Fibroblast of skin of back (primary cell): ENCODE data around the gene SMC1B.
"Not testable (repeated sequence)": the region's sequence is repeated elsewhere in the genome, so short reads cannot be mapped to it uniquely, and the experiment has no call there.

ENCODE experiments used
- DNase-seq: peaks from one replicate; pipeline ENCODE4 v3.0.0-alpha.2; 2013

Gene SMC1B

DNA sequence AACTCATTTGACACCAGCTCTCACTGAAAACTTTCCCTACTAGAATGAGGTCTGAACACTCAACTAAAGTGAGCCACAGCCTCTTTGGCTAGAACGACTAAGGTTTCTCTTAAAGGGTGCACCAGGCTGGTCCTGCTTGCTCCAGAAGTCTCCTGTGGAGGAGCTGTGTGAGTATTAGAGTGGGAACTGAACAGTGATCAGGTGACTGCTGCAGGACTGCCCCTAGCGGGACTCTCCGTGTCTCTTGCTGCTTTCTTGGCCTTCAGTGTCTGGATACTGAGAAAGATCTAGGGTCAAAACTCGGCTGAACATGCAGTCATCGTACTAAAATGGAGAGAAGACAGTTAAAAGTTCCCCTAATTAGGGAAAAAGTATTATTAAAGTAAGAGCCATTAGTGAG is 69.1 kb downstream of the SMC1B start:
- peak; percentile 4 for DNase-seq

DNA sequence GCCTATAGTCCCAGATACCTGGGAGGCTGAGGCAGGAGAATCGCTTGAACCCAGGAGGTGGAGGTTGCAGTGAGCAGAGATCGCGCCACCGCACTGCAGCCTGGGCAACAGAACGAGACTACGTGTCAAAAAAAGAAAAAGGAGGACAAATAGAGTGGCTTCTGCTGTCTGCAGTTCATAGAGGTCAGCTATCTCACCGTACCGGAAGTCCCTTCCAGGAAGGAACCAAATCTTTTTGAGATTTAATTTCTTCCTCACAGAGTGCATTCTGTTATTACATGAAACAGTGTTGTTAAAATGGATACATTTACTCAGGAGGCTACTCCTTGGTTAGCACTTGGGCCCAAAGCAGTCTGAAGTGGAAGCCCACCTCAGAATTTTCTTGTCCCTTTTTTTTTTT is 70.3 kb downstream of the SMC1B start:
- DNase-seq: no peak

DNA sequence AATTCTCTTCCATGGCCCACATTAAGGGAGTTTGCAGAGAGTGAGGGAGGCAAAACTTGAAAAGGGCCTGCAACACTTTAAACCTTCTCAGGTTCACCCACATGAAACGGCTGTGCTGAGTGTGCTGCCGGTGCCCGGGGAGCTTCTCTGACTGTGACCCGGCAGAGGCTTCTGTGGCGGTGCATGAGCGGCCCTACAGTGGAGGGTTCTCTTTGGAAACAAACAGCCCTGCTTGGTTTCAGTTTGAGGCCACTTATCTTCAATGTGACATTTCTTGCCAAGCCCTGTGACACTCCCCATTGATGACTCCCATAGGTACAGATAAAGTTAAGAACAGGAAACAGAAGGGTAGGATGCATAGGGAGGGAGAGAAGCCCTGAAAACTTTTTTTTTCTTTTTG is 71.9 kb downstream of the SMC1B start:
- no peak for DNase-seq

DNA sequence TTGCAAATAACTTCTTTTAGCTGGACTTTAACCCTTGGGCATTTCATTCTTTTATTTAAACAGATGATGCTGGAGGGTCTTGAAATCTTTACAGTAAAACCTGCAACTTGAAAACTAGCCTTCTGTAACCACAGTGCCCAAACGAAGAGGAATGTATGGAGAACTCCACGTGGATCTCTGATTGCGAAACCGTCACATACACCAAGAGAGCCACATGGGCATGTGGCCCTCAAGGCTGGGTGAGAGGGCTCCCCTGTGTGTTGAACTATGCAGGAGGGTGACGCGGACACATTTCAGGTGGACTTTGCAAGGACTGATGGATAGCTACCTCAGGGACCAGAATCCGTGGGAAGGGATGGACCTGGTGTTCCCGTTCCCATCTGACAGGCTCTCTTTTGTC is 73.1 kb downstream of the SMC1B start:
- no peak for DNase-seq

DNA sequence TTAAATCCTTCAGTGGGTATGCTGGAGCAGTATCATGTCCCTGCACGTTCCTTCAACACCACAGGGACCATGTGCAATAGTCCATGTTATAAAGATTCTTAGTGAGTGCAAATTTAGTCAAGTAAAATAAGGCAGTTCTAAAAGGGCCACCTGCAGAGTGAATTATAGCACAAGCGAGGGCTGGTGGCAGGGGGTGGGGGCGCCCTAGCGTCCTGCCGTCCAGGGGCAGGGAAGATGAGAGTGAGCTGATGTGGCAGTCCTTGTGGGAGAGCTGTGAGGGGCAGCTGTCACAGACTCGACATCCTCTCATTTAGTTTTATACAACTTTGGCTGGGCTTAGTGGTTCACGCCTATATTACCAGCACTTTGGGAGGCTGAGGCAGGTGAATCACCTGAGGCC is 74.6 kb downstream of the SMC1B start:
- DNase-seq: no peak

DNA sequence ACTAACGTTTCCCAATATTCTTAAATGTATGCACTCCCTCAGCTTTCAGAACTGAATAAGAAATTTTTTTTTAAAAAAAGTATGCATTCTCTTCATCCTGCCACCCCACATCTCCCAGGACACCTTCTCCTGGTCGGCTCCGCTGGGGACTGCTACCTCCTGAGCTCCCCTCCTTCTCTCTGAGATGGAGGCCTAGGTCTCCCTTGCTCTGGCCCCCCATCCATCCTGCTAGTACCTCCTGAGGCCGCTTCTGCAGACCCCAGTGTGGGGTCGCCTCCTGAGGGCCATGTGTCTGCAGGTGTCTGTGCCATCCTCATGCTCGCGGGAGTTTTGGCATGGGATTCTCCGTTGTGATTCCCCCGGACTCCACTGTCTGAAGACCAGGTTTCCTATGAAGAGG is 75.9 kb downstream of the SMC1B start:
- DNase-seq: no peak

DNA sequence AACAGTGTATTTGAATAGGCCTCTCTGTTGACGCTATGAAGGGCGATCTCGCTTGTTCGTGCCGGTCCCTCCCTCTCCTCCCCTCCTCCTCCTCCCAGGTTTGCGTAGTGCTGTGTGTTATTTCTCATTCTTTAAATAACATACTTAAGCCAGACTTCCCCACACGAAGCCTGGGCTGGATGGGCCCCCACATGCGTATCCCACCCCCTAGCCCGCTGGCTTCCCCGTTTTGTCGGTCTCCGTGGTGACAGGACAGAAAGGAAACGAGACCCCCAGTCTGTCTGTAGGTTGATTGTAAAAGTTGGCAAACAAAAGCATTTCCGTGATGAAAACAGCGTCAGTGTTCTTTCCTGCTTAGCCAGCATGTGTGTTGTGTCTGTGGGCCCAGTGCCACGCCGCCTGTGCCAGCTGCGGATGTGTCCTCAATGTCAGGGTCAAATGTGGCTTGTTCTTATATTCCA is 76.4 kb downstream of the SMC1B start:
- peak; percentile 19 for DNase-seq

DNA sequence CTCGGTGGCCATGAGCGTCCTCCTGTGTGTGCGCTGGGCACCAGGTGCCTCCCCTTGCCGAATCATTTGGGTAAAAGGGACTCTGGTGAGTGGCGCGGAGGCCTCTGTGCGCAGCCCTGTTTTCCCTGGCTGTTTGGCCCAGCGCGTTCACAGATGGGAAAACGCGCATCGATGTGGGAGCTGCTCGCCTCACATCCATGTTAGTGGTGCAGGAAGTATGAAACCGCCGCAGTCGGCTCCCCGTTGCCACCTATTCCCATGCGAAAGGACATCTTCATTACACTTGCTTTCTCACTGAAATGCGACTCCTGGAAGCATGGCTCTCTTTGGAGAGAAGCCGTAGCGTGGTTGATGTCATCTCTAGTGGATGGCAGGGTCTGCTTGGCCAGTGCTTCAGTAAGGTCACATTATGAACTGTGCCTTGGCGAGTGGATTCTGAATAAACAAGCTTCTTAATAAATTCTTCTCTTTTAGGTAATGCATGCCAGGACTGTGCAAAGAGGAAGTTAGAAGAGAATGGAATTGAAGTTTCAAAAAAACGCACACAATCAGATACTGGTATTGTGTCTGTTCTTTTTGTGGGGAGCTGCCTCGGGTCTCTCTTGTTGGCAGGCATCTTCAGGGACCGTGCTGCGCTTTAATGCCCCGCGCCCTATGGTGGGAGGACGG is 77.4 kb downstream of the SMC1B start:
- no peak for DNase-seq

DNA sequence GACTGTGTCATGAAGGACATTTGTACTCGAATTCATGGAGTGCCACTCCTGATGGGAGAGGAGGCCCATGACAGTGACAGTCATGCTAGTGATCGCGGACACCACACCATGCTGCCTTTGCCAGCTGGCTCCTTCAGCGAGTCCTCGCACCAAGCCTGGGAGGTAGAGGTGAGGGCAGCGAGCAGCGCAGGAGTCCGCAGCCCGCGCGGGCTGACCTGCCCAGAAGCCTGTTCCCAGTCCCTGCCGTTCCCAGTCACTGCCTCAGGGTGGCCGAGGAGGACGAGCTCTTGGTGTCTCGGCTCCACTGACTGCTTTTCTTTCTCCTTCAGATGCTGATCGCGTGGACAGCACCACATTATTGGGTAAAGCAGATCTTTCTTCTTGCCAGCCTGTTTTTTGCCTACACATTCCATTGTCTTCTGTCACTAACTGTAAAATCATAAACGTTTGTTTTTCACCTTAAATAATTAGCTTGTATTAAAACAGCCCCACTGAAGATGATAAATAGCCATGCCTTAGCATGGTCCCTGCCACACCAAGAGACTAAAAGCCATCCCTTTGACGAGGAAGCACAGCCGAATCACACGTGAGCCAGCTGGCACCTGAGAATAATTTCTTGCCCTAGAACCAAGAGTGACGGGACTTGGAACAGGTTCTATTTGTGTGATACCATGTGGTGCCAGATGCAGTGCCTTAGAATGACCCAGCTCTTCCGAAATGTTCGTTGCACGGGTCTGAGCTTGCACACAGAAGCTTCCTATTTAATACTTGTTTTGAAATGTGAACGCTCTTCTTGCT is 78.2 kb downstream of the SMC1B start:
- peak; percentile 8 for DNase-seq

DNA sequence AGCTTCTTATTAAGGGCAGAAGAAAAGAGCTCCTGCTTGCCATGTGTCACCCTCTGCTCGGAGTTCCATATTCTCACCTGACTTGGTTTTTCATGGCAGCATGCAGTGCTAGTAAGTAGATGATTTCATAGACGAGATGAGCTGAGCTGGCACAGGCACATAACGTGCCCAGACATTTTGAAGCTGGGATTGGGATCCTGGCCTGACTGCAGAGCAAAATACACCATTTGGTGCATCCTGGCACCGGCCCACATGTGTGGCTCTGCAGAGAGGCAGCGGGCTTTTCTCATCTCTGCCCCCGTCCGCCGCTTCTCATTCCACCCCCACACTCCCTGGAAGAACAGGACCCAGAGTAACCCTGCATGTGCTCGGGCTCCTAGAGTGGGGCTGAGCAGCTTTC is 78.9 kb downstream of the SMC1B start:
- DNase-seq: no peak

DNA sequence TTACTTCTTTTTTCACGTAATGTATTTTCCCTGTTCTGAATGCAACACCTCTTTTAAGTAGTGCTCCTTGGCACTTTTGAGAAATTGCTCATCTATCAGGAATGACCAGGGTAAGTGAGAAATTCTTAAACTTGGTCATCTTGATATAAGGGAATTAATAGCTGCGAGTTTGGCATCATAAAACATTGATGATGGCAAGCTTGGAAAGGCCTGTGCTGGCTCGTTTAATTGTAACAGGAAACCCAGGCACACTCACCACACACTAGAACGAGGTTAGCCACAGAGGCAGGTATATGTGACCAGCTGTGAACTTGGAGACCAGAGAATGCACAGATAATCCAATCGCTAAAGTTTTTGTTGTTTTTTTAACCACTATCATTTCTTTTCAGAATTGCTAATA is 79.3 kb downstream of the SMC1B start:
- DNase-seq: no peak

DNA sequence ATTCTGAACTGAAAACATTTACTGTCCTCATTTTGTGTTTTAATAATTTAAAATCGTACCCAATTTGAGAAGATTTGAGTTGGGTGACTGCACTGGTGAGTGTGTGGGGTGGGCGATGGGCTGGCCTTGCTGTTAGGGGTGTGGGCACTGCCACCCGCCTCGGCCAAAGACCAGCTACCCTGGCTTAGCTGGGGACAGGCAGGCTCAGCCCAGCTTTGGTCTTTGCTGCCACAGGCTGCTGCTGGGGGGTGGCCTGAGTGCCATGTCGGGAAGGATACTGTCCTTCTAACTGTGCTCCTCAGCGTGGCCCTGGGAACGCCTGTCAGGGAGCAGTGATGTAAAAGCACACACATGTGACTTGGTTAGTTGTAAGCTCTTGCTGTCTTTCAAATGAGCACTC is 81.4 kb downstream of the SMC1B start:
- DNase-seq: no peak

DNA sequence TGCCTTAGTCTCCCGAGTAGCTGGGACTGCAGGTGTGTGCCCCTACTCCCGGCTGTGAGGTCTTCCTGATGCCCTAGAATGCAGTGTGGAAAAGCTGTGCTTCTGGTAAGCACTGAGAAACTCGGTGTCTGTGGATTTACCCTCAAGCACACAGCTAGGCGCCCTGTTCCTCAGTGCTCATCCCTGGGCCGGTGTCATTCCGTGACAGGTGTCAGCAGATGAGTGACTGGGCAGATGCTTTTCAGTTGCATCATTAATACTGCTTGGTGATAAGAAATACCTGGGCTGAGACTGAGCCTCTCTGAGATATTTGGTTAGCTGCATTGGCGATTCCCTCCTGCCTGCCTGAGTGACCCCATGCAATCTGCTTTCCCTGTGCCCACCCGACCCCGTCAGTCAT is 81.9 kb downstream of the SMC1B start:
- no peak for DNase-seq

DNA sequence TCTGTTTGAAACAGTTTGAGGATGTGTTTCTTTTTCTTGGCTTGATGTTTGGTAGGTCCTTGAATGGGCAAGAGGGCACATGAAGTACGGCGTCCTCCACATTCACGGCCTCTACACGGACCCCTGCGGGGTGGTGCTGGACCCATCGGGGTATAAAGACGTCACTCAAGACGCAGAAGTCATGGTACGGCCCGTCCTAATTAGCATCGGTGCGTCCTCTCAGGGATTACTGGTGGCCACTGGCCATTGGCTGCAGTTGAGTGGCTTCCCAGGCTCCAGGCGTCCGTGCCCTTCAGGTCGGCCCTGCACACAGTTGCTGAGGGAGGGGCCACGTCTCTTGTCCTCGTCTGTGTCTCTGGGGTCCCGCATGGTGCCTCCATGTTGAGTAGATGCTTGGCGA is 82.9 kb downstream of the SMC1B start:
- no peak for DNase-seq

DNA sequence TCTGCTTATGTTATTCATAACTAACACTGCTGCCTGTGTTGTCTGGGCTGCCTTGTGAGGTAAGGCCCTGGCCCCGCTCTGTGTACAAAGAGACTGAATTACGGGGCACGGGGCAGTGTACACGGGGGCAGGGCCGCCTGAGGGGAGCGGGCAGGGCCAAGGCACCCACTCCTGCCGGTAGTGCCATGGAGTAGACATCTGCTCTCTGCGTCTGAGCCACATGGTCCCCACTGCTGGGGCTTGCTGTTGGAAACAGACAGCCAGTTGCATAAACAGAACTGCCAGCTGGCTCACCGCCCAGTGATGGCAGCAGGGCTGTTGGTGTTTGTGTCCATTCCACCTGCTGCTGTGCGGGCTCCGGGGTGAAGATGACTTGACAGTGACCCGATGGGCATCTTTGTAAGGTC is 83.9 kb downstream of the SMC1B start:
- DNase-seq: no peak

DNA sequence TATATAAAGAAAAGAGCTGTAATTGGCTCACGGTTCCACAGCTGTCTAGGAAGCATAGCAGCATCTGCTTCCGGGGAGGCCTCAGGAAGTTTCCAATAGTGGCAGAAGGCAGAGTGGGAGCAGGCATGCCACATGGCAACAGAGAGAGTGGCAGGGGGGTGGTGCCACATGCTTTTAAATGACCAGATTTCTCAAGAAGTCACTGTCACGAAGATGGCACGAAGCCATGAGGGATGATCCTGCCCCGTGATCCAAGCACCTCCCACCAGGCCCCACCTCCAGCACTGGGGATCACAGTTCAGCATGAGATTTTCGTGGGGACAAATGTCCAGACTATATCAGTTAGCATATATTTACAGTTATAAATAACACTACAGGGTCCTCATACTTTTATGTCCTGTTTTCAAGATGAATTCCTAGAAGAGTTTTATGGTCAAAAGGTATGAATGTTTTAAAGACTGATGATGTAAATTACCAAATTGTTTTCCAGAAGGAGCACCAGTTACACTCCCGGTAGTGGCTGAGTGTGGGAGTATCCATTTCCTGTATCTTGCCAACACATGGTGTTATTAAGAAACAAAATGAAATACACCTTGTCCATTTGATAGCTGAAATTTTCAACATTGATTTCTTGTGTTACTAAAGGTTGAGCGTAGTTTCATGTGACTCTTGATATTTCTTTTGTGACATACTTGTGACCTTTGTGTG is 84.4 kb downstream of the SMC1B start:
- DNase-seq: peak; percentile 36

DNA sequence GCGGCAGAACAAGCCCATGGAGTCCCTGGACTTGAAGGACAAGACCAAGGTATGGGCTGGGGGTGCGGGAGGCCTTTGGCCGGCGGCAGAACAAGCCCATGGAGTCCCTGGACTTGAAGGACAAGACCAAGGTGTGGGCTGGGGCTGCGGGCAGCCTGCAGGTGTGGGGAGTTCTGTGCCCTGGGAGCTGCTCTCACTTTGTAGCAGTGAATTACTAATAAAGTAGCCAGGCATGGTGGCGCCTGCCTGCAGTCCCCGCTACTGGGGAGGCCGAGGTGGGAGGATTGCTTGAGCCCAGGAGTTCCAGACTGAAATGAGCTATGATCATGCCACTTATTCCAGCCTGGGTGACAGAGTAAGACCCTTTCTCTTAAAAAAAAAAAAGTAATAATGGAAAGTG is 85.1 kb downstream of the SMC1B start:
- DNase-seq: not testable (repeated sequence)

DNA sequence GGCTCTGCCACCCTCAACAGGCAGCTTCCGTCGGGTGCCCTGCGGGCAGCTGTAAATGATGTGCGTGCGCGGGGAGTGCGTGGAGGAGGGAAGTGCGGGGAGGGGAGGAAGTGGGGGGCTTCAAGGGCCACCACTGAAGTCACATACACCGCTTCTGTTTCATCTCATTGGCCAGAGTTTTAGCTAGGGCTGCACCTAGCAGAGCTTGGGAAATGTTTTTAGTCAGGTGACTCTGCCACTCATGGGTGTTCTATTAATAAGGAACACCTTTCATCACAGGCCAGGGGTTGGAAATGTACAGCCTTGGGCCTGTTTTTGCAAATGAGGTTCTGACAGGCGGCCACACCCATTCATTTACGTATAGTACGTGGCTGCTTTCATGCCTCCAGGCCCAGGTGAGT is 89.1 kb downstream of the SMC1B start:
- no peak for DNase-seq

DNA sequence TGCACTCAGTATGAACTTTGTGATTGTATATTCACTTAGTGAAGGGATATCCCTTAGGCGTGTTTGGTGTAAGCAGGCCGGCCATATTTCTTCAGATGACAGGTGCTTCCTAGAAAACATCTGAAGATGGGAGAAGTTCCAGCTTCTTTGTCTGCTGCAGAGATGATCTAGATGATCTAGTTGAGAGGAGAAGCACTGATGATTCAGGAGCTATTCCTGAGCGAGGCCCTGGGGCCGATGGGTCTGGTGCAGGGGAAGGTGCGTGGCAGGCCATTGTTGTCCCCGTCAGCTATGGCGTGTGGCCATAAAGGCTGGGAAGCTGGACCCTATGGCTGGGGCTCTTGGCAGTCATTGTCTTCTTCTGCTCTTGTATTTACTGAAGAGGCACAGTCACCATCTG is 89.7 kb downstream of the SMC1B start:
- no peak for DNase-seq

DNA sequence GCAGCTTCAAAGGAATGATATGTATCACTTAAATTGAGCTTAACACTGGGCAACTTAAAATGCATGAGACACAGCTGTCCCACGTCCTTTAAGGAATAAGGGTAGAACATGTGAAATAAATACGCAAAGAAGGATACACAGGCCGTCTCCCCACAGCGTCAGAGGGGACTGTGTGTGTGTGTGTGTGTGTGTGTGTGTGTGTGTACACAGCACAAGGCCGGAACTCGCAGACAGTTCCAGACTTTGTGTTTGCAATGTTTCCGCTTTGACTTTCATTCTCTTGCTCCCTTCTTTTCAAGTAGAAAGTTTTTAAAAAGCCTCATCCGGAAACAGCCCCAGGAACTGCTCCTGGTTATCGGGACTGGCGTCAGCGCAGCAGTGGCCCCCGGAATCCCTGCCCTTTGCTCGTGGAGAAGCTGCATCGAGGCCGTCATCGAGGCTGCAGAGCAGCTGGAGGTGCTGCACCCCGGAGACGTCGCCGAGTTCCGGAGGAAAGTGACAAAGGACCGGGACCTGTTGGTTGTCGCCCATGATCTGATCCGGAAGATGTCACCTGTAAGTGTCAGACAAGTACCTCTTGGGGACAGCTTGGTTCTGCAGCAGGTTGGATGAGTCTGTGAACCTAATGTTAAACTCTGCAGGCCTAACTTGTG is 90.4 kb downstream of the SMC1B start:
- DNase-seq: no peak

DNA sequence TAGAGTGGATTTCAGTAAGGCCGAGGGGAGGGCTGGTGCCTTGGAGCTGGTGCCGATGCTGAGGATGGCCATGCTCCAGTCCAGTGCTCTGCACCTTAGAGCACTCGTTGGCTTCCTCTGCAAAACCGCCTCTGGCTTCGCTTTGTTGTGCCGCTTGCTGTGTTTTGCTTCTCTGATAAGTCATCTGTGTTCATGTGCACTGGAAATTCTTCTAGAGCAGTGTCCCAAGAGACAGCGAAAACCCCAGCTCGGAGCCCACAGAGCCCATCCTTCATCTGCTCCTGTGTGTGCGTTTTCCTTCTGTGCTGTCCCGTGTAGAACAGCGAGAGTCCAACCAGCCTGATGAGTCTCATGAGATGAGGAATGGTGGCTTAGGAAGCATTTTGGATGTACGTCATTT is 91.6 kb downstream of the SMC1B start:
- no peak for DNase-seq

DNA sequence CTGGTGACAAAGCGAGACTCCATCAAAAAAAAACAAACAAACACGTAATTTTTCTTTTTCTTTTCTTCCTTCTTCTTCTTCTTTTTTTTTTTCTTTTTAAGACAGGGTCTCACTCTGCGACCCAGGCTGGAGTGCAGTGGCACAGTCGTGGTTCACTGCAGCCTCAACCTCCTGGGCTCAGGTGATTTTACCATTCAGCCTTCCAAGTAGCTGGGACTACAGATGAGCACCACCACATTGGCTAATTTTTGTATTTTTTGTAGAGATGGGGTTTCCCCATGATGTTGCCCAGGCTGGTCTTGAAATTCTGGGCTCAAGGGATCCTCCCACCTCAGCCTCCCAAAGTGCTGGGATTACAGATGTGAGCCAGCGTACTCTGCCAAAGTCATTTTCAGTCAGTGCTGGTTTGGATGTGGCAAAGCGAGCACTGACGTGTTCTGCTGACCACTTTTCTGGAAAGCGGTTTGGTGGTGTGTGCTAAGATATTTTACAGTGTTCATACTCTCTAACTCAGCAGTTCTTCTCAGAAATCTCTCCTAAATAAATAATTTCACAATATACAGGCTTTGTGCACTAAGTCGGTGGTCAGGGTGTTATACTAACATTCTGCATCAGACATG is 92.9 kb downstream of the SMC1B start:
- DNase-seq: no peak

DNA sequence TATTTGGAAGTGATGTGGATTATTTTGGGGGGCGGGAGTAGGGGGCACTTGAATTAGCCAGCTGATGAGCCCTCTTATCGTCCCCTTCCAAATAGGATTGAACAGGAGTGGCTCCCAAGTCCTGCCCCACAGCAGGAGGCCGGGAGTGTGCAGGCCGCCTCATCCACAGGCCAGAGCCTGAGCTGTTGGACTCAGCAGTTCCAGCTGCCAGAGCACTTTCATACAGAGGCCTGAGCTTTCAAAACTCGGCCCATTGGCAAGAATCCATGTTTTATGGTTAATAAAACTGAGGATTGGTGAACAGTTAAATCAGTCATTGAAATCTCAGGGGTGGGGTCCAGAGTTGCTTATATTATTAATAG is 94.1 kb downstream of the SMC1B start:
- DNase-seq: peak; percentile 49
